D721Med (cell line): ENCODE data around the gene CDC123.
A peak's percentile ranks its signal among the peaks of the same experiment; 100 is the strongest.
"Not testable (repeated sequence)": the region's sequence is repeated elsewhere in the genome, so short reads cannot be mapped to it uniquely, and the experiment has no call there.

Experiments used
- DNase-seq: peaks from one replicate; pipeline ENCODE4 v3.0.0; 2011; ENCODE audit warnings: low spot score; ENCODE audit not compliant: insufficient read length
- FAIRE-seq: peaks from 2 replicates; lab custom pipeline; 2011; peaks lifted over from hg19 to GRCh38; lab: Jason Lieb, UNC
- TF ChIP-seq, protein P1 (sequence below): IDR thresholded peaks from 2 replicates; pipeline ENCODE4 v1.5.1; 2012; ENCODE audit warnings: mild to moderate bottlenecking, control low read depth; ENCODE audit not compliant: insufficient read depth; ENCODE audit errors: missing control alignments

Gene CDC123

GRCh38 chr10:12243864-12244620 lies 48.1 kb downstream of the CDC123 start:
- no peak for DNase-seq
- no peak for FAIRE-seq

GRCh38 chr10:12250181-12250580 lies 54.2 kb downstream of the CDC123 start:
- TF ChIP-seq, protein P1, sequence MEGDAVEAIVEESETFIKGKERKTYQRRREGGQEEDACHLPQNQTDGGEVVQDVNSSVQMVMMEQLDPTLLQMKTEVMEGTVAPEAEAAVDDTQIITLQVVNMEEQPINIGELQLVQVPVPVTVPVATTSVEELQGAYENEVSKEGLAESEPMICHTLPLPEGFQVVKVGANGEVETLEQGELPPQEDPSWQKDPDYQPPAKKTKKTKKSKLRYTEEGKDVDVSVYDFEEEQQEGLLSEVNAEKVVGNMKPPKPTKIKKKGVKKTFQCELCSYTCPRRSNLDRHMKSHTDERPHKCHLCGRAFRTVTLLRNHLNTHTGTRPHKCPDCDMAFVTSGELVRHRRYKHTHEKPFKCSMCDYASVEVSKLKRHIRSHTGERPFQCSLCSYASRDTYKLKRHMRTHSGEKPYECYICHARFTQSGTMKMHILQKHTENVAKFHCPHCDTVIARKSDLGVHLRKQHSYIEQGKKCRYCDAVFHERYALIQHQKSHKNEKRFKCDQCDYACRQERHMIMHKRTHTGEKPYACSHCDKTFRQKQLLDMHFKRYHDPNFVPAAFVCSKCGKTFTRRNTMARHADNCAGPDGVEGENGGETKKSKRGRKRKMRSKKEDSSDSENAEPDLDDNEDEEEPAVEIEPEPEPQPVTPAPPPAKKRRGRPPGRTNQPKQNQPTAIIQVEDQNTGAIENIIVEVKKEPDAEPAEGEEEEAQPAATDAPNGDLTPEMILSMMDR: no peak
- DNase-seq (no peak), FAIRE-seq (no peak)

More at GRCh38 chr10:12243864-12244620, 48.1 kb downstream of the CDC123 start:
- TF ChIP-seq, protein P1: no peak

- FAIRE-seq, DNase-seq: not testable (repeated sequence)
Measured at GRCh38 chr10:12250702-12251101, 54.7 kb downstream of the CDC123 start.

- DNase-seq: no peak
- TF ChIP-seq, protein P1: no peak
- FAIRE-seq: no peak
Measured at GRCh38 chr10:12251581-12251980, 55.6 kb downstream of the CDC123 start.

DNA sequence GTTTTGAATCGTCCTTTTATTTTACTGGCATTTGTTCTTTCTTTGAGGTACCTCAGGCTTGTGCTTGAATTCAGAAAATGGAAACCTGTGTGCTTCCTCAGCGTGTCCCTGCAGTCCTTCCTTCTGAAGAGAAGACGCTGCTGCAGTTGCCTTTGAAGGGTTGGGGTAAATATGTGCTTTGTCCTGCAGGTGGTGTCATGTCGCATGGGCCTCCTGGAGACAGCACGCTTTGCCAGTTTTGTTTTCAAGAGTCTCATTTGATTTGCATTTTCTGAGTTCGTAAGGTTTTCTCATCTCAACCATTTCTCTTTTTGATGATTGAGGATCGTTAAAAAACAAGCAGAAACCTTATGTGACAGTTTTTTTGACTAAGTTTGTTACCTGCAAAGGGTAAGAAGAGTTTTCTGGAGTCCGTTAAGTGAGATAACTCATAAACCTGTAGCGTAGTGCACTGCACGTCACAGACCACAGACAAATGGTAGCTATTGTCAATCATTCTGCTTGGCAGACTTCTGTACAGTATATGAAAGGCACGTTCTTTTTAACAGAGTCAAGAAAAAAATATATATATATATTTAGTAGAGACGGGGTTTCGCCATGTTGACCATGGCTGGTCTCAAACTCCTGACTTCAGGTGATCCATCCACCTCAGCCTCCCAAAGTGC lies 57.0 kb downstream of the CDC123 start:
- DNase-seq (no peak), FAIRE-seq (no peak)
- TF ChIP-seq, protein P1: peak; percentile 24

GRCh38 chr10:12255048-12255447 lies 59.1 kb downstream of the CDC123 start:
- FAIRE-seq (no peak), DNase-seq (no peak)
- TF ChIP-seq, protein P1: no peak

DNA sequence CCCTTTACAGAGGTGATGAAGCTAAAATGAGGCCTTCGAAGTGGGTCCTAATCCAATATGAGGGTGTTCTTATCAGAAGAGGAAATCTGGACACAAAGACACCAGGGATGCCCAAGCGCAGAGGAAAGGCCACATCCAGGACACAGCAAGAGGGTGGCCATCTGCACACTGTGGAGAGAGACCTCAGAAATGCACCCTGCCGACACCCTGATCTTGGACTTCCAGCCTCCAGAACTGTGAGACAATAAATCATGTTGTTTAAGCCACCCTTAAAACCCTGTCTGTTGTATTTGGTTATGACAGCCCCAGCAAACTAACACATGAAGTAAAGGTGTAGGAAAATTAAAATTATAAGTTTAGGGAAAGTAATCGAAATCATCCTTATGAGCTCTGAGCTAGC lies 64.0 kb downstream of the CDC123 start:
- no peak for DNase-seq
- TF ChIP-seq, protein P1: no peak
- FAIRE-seq: no peak
